GM12874 (cell line): Measurements from ENCODE around the gene PPP1R10.

Source experiments
- TF ChIP-seq, protein P1 (sequence below): IDR thresholded peaks from 2 replicates; pipeline ENCODE4 v1.5.1; 2011; ENCODE audit warnings: low read depth, mild to moderate bottlenecking, control low read depth, low read length, moderate library complexity; ENCODE audit not compliant: insufficient read depth

The PPP1R10 gene

DNA sequence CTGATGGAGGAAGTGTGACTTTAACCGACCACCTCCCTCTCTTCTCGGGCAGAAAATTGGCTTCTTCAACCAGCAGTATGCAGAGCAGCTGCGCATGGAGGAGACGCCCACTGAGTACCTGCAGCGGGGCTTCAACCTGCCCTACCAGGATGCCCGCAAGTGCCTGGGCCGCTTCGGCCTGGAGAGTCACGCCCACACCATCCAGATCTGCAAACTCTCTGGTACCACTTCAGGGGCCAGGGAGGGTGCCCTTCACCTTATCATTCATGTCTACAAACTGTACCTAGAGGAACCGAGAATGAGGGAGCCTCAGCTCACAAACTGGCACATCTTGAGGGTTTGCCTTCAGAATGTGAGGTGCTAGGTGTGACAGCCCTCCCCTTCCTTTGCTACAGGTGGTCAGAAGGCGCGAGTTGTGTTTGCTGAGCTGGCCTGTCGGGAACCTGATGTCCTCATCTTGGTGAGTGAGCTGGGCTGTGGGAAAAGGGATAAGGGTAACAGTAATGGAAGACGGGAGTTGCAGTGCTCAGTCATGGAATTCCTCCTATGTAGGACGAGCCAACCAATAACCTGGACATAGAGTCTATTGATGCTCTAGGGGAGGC is 27.2 kb downstream of the PPP1R10 start:
- TF ChIP-seq, protein P1, sequence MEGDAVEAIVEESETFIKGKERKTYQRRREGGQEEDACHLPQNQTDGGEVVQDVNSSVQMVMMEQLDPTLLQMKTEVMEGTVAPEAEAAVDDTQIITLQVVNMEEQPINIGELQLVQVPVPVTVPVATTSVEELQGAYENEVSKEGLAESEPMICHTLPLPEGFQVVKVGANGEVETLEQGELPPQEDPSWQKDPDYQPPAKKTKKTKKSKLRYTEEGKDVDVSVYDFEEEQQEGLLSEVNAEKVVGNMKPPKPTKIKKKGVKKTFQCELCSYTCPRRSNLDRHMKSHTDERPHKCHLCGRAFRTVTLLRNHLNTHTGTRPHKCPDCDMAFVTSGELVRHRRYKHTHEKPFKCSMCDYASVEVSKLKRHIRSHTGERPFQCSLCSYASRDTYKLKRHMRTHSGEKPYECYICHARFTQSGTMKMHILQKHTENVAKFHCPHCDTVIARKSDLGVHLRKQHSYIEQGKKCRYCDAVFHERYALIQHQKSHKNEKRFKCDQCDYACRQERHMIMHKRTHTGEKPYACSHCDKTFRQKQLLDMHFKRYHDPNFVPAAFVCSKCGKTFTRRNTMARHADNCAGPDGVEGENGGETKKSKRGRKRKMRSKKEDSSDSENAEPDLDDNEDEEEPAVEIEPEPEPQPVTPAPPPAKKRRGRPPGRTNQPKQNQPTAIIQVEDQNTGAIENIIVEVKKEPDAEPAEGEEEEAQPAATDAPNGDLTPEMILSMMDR = no peak

DNA sequence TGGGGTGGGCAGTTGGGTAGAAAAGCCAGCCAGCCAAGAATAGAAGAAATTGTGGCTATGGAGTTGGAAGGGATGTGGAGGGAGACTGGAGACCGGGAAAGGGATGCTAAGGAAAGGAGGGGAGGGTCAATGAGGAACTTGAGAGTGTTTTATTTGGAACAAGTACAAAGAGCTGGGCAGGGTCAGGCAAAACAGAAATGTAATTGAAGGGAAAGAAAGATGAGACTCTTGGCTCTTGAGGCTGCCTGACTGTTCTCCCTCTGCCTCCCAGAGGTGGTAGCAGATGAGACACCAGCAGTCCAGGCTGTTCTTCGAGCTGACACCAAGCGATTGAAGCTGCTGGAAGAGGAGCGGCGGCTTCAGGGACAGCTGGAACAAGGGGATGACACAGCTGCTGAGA is 33.1 kb downstream of the PPP1R10 start:
- TF ChIP-seq, protein P1 = no peak

DNA sequence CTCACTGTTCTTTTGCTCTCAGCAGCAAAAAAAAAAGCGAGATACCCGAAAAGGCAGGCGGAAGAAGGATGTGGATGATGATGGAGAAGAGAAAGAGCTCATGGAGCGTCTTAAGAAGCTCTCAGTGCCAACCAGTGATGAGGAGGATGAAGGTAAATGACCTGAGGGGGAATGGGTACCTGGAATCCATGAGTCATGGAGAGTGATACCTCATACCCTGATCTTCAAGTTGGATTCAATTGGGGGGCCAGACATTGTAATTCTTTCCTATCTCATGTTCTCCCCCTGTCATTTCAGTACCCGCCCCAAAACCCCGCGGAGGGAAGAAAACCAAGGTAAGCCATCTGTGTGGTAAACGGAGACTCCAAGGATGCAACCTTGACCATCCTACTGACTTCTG is 39.0 kb downstream of the PPP1R10 start:
- TF ChIP-seq, protein P1 = no peak

DNA sequence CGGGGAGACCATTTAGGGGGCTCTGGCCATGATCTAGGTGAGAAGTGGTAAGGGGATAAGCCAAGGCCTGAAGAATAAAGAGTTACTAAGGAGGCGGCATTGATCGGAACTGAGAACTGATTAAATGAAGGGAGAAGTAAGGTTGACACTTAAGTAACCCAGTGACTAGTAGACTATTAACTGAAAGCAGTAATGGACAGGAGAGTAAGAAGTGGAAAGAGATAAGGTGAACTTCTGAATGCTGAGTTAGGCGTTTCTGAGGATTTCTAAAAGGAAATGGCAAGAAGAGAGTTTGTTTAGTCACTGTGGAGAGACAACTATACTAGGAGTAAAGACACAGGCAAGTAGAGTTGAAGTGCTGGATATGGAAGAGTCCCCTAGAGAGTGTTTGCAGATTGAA is 43.9 kb downstream of the PPP1R10 start:
- TF ChIP-seq, protein P1 = no peak

DNA sequence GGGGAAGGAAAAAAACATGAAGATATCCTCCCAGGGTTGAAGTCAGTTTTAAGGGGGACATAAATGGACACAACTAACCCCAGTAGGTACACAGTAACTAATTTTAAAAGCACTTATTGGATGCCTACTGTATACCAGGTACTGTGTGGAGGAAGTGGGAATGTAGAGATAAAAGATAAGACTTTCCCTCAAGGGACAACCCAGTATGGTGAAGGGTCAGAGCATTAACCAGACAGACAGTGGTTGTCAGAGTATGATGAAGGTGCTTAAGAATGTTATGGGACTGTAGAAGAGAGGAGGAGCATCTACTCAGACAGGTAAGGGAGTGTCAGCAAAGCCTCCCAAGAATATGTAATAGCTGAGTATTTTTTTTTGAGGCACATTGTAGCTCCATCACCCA is 44.9 kb downstream of the PPP1R10 start:
- TF ChIP-seq, protein P1 = no peak

DNA sequence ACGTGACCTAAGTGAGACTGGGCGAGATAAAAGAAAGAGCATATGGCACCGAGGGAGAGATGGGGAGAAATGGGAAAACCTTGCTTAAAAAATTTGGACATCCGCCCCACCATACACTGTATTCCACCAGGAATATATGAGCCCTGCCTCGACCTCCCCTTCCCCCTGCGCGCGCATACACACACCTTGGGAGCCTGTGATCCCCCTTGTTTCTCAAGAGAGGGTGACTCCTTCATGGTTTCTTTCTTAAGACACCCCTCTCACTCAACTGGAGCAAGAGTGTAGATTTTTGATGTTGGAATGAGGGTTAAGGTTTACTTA is 45.3 kb downstream of the PPP1R10 start:
- TF ChIP-seq, protein P1 = no peak

DNA sequence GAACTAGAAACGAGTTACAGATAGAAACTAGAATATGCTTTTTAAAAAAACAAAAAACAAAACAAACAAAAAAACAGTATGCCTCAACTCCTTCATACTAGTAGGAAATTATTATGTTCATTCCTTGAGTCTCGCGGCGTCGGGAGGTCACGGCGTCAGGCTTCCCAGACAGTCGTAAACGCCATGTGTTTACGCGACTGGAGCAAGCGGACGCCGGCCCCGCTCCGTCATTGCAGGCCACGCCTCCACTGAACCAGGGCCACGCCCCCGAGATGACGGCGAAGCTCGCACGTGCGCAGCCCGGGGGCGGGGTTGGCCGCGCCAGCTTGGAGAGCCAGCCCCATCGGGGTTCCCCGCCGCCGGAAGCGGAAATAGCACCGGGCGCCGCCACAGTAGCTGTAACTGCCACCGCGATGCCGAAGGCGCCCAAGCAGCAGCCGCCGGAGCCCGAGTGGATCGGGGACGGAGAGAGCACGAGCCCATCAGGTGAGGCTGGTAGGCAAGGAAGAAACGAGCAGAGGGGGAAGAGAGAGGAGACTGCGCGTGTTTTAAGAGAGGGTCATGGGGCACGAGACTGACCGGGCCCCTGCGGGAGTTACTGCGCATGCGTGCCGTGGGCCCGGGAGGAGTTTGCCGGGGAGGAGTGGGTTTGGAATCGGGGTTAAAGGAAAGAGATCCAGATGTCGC is 45.8 kb downstream of the PPP1R10 start, which contains the start of gene ABCF1:
TSS of gene ABCF1 (plus strand) at position 368 of the 687 bp plus-strand sequence. CDS start at position 414, 46 bp downstream.
- TF ChIP-seq, protein P1 = no peak
